ENCODE measurements around the gene SPATS2L.

- TF ChIP-seq CTCF (IDR thresholded peaks at IDR 0.05) (no peak), EZH2phosphoT487 (IDR thresholded peaks at IDR 0.05) (no peak), EZH2 (IDR thresholded peaks at IDR 0.05) (no peak)
These were observed 116.2 kb downstream of the SPATS2L start for GRCh38 chr2:200422532-200423261.
